ENCODE results near the gene POLR1G.
"Not testable (repeated sequence)": the region's sequence is repeated elsewhere in the genome, so short reads cannot be mapped to it uniquely, and the experiment has no call there.

The POLR1G gene

DNA sequence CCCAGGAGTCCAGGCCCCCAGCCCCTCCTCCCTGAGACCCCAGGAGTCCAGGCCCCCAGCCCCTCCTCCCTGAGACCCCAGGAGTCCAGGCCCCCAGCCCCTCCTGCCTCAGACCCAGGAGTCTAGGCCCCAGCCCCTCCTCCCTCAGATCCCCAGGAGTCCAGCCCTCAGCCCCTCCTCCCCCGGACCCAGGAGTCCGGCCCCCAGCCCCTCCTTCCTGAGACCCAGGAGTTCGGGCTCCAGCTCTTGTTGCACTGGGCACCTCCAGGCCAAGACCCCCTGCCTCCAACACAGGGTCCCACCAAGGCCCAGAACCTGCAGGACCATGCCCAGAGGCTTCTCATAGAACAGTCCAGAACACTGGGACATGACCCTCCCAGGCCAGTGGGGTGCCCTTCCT lies 13.5 kb downstream of the POLR1G start:
- in situ Hi-C loops (cut with MboI; ENCODE audit: low sequenced_read_pairs): no loop called here

DNA sequence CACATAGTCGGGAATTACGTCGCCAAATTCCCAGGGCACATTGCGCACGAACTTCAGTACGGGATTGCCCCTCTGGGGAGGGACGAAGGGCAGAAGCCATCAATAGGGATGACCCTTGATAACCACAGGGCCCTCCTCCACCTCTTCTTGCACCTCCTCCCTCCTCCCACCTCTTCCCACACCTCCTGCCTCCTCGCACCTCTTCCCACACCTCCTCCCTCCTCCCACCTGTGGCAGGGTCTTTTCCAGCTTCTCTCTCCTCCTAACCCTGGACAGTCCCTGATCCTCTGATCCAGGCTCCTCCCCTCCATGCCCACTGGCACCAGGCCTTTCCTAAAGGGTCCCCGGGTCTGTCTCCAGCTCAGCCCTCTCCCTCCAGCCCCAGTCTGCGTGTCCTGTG lies 13.9 kb downstream of the POLR1G start:
- in situ Hi-C loops (cut with MboI; ENCODE audit: low sequenced_read_pairs): no loop called here

DNA sequence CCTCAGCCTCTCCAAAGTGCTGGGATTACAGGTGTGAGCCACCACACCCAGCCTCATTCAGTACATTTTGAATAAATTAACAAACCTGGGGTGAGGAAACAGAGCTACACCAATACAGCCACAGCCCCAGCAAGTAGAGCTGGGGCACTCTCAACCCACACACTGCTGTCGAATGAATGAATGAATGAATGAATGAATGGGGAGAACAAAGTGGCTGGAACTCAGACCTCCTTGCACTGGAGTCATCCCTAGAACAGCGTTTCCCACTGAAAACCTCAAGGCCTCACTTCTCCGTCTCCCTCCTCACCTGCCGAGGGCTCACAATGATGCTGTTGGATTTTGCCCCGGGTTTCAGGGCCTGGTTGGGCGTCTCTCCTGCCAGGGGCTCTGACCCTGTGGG lies 14.4 kb downstream of the POLR1G start:
- in situ Hi-C loops (cut with MboI; ENCODE audit: low sequenced_read_pairs): no loop called here

DNA sequence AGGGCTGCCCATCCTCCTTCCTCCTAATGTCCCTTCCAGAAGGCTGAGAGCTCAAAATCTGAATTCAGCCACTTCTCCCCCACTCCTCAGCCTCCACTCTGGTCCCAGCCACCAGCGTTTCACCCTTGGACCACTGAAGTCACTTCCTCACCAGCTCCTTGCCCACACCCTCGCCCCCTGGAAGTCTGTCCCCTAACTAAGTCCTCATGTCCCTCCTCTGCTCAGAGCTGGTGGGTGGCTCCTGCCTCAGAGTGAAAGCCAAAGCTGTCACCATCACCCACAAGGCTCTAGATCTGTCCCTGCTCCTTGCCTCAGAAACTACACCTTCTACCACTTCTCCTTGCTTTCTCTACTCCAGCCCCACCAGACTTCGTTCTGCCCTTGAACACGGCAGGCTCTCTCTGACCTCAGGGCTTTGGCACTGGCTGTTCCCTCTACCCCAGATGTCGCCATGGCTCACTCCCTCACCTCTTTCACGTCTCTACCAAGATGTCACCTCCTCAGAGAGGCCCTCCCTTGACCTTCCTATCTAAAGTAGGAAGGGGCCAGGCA lies 15.6 kb downstream of the POLR1G start:
- in situ Hi-C loops (cut with MboI; ENCODE audit: low sequenced_read_pairs): no loop called here

DNA sequence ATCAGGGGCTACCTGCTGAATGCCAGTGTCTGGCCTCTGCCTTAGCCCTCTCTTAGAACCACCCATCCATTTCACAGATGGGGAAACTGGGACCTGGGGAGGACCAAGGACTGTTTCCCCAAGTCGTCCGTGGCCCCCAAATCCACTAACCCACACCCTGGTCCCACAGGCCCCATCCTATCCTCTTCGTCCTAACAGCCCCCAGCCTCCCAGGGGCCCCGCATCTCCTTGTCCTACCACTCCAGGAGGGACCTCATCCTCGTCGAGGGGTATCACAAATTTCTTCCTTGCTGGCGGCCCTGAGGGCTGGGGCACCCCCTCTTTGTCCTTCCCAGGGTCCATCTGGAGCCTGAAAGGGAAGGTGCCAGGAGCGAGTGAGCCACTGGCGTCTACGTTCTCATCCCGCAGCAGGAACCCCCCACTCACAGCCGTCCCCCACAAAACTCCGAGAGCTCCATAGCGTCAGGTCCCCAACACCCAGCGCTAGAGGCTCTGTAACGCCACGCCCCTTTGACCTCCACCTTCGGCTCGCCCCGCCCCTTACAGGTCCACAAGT lies 16.7 kb downstream of the POLR1G start:
- in situ Hi-C loops (cut with MboI; ENCODE audit: low sequenced_read_pairs): no loop called here

DNA sequence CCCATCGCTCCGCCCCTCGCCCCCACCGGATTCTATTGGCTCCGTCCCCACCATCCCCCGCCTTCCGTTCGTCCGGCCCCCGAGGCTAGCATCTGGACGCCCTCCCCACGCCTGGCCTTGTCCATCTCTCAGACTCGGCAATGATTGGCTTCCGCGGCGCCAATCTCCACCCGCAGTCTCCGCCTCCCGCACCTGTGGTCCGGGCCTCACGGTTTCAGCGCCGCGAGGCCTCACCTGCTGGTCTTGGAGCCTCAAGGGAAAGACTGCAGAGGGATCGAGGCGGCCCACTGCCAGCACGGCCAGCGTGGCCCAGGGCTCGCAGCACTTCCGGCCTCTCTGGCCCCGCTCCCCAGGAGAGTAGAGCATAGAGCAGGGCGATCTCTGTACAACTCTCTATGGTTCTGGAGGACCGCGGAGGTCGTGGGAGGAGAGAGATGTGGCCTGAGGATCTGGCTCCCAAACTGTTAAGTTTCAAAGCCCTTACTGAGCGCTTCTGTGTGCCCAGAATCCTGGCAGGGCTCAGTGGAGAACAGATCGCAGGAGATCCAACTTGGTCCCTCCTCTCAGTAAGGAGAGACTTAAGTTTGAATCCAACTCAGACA lies 17.2 kb downstream of the POLR1G start, which contains the start of gene ERCC1:
ERCC1 (minus strand) TSS at position 329 of the 602 bp plus-strand sequence. CDS start 543 bp downstream, outside the sequence.
- in situ Hi-C loops (cut with MboI; ENCODE audit: low sequenced_read_pairs): no loop called here

DNA sequence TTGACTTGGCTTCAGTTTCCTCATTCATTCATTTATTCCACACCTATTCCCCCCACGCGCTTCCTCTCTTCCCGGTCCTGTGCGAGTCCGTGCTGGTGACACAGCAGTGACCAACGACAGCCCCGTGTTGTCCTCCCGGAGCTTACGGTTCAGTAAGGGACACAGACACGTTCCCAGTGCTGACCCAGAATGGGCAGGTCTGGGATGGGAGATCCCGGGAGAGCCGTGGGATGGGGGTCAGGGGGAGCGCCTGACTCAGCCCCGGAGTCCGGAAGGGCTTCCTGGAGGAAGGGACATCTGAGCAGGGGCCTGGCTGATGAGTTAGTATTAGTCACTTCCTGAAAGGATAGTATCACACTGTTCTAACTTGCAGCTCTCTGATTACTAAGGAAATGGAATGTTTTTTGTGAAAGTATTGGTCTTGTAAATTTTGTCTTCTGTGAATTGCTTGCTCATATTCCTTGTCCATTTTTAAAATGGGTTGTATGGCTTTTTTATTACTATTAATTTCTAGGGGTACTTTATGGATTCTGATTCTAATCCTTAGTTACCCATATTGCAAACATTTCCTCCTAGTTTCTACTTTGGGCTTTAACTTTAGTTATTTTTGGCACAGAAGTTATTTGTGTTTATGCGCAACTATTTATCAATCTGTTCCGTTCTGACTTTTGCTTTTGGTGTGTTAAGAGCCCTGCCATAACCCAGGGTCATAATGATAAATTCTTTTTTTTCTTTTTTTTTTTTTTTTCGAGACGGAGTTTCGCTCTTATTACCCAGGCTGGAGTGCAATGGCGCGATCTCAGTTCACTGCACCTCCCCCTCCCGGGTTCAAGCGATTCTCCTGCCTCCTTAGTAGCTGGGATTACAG lies 18.0 kb downstream of the POLR1G start:
- in situ Hi-C loops (cut with MboI; ENCODE audit: low sequenced_read_pairs): no loop called here

DNA sequence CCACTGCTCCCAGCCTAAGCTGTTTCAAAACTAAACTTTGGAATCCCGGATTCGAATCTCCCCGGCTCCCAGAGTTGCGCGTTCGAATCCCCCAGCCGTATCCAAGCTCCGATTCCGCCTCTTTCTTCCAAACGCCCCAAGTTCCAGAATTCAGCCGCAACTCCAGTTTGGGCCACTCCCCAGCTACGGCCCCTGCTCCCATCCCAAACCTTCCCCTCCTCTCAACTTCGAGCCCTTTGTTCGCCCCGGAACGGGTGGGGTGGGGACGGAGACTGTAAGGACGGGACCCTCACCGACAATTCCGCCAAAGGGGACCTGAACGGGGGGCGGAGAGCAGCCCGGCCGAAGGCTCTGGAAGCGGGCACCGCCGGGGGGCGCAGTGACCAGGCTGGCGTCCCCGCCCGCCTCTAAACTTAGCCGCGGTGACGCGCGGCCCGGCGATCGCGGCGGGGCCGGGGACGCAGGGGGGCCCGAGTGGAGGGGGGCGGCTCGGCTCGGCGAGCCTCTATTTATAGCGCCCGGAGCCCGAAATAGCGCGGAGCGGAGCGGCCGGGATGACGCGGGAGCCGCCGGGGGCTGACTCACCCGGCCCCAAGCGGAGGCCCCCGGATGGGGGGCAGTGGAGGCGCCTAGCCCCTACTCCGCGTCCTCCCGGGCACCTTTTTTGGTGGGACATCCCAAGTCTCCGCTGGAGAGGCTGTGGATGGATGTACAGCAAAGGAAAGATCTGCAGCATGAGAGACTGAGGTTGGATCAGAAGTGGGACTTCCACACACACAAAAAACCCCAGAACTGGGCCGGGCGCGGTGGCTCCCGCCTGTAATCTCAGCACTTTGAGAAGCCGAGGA lies 22.2 kb downstream of the POLR1G start:
- in situ Hi-C loops (cut with MboI; ENCODE audit: low sequenced_read_pairs): no loop called here

DNA sequence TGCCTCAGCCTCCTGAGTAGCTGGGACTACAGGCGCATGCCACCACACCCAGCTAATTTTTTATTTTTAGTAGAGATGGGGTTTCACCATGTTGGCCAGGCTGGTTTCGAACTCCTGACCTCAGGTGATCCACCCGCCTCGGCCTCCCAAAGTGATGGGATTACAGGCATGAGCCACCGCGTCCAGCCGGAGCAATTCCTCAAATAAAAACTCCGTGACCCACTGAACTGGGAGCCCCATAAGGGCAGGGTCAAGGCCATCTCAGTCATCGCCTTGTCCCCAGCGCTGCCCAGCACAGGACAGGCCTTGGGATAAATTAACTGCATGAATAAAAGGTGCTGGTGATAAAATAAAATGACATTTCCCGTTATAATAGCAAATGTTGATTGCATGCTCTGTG lies 23.5 kb downstream of the POLR1G start:
- in situ Hi-C loops (cut with MboI; ENCODE audit: low sequenced_read_pairs): not testable (repeated sequence)

DNA sequence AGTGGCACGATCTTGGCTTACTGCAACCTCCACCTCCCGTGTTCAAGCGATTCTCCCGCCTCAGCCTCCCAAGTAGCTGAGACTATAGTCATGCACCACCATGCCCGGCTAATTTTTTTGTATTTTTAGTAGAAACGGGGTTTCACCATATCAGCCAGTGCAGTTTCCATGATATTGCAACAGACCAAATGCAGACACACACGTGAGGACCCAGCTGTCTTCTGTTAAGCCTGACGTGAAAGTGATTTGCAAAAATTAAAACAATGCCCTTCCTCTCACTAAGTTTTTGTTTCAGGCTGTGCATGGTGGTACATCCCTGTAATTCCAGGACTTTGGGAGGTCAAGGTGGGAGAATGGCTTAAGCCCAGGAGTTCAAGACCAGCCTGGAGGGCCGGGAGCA lies 24.6 kb downstream of the POLR1G start:
- in situ Hi-C loops (cut with MboI; ENCODE audit: low sequenced_read_pairs): not testable (repeated sequence)

DNA sequence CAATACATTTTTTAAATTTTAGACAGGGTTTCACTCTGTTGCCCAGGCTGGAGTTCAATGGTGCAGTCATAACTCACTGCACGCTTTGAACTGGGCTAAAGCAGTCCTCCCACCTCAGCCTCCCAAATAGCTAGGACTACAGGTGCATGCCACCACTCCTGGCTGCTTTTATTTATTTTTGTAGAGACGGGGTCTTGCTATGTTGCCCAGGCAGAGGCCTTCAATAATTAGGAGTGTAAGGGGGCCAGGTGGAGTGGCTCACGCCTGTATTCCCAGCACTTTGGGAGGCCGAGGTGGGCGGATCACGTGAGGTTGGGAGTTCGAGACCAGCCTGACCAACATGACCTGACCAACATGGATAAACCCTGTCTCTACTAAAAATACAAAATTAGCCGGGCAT lies 26.1 kb downstream of the POLR1G start:
- in situ Hi-C loops (cut with MboI; ENCODE audit: low sequenced_read_pairs): not testable (repeated sequence)

DNA sequence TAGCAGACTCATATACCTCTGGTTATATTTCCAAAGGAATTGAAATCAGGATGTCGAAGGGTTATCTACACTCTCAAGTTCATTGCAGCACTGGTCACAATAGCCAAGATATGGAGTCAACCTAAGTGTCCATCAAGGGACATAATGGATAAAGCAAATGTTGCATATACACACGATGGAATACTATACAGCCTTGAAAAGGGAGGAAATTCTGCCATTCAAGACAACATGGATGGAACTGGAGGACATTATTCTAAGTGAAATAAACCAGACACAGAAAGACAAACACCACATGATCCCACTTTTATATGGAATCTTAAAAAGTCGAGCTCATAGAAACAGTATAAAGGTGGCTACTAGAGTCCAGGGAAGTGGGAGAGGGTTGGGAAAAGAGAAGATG lies 30.9 kb downstream of the POLR1G start:
- in situ Hi-C loops (cut with MboI; ENCODE audit: low sequenced_read_pairs): no loop called here

DNA sequence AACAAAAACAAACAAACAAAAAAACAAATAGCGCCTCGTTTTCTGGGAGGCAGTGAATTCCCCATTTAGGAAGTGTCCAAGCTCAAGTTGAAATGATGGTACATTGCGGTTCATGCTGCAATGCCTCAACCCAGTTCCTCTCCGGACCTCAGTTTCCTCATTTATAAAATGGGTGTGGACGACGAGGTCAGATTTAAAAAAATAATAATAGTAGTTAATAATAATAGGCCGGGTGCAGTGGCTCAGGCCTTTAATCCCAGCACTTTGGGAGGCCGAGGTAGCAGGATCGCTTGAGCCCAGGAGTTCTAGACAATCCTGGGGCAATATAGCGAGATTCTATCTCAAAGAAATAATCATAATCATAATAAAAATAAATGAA lies 32.7 kb downstream of the POLR1G start:
- in situ Hi-C loops (cut with MboI; ENCODE audit: low sequenced_read_pairs): no loop called here

DNA sequence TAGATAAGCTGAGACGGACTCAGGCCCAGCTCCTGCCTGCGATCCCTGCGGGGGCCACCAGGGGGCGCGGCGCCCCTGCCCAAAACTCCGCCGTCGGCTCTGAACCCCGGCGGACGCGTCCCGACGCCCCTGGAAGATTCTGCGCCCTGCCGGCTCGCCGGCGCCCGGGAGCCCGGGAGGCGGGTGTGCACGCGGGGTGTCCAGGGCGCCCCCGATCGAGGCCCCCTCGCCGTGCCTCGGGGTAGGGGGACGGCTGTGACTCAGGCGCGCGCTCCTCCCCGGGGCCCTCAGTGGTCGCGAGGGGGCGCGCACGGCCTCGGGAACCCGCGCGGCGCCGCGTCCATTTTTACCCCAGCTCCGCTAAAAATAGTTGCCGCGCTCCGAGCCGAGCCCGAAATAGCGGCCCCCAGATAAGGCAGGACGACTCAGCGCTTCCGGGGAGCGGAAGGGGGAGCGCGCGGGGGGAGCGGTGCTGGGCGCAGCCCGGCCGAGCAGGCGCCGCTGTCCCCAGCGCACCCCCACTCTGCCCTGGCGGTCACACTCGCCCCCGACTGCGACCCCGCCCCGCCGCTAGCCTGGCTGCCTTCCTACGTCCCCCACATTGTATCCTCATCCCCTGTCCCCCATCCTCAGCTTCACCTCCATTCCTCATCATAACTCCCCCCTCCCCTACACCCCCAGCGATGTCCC lies 33.3 kb downstream of the POLR1G start:
- in situ Hi-C loops (cut with MboI; ENCODE audit: low sequenced_read_pairs): no loop called here

DNA sequence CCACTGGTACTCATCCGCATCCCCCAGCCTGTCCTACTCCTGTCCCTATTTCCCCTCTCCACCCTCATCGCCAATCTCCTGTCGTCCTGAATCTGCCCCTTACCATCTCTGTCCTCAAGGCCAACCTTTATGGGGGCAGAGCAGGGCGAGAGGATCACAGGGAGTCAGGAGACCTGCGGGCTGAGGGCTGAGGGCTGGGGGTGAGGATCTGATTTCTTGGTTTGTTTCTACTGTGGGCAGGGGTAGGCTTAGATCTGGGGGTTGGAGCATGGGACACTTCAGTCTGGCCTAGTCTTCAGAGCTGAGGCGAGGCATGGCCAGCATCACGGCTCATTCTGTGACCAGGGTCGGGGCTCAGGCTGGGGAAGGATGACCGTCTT lies 33.8 kb downstream of the POLR1G start:
- in situ Hi-C loops (cut with MboI; ENCODE audit: low sequenced_read_pairs): no loop called here

DNA sequence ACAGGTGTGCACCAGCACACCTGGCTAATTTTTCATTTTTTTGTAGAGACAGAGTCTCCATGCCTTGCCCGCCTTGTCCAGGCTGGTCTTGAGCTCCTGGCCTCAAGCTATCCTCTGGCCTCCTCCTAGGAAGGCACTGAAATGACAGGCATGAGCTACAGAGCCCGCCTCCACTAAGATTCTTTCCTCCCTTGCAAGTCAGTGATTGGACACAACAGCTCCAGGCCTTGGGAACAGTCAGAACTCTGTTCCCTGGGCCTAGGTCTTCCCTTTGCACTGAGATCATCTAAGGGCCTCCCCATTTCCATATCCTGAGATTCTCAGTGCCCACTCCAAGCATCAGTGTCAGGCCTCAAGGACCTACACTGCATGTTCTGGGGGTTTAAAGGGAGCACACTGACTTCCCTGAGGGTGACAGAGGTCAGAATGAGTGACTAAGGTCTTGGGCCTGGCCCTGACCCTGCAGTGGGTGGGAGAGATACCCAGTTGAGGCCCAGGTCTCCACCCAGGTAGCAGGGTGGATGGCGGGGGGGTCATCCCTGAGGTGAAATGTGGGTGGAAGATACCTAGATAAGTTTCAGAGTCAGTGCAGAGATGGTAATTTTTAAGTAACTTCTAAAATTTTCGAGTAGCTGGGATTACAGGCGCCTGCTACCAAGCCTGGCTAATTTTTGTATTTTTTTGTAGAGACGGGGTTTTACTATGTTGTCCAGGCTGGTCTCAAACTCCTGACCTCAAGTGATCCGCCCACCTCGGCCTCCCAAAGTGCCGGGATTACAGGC lies 34.6 kb downstream of the POLR1G start:
- in situ Hi-C loops (cut with MboI; ENCODE audit: low sequenced_read_pairs): no loop called here

DNA sequence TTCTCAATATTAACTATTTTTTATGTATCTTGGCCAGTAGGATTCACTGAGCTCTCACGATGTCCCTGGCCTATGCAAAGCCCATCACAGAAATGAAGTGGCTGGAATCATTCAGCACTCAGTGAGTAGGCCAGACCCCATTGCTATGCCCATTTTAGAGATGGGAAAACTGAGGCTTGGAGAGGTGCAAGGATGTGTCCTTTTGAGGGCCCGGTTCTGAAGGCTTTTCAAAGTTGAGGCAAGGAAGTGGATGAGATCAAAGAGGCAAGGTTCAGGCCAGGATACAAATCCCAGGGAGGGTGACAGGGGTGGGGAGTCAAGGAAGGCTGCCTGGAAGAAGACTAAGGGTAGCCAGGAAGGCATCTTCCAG lies 35.9 kb downstream of the POLR1G start:
- in situ Hi-C loops (cut with MboI; ENCODE audit: low sequenced_read_pairs): no loop called here

DNA sequence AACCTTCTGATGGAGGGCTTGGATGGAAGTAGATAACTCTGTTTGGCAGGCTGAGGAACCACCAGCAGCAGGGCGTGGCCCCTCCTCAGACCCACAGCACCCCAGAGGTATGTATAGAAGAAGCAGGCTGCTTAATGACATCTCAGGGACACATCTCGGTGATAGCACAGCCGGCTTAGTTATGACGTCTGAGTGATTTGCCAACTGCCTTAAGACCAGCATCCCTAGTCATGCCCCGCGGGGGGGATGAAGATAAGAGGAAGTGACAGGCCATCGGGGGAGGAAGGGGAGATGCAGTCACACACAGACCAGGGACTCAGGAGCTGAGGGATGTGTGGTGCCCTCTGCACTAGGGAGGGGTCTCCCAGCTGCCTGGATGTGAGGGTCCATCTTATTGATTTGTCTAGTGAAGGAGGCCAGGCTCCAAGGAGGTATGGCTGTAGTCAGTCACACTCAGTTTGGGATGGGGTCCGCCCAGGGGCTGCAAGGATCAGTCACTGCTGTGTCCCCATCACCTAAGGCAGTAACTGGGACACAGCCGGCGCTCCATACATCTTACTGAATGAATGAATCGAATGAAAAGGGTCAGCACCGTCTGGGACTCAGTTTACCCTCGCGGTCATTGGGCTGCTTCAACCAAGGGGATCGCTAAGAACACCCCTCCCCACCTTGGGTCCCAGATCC lies 36.5 kb downstream of the POLR1G start:
- in situ Hi-C loops (cut with MboI; ENCODE audit: low sequenced_read_pairs): no loop called here

All from hTERT RPE-1 (cell line).